HG02885 (cell line): ENCODE results near the gene GABBR2.

Source experiments
- ATAC-seq: cut with Tn5 transposase; IDR thresholded peaks from one replicate; pipeline ENCODE4 v1.9.1; 2021; ENCODE audit warnings: mild to moderate bottlenecking; ENCODE audit not compliant: unreplicated experiment, poor library complexity

Gene GABBR2

DNA sequence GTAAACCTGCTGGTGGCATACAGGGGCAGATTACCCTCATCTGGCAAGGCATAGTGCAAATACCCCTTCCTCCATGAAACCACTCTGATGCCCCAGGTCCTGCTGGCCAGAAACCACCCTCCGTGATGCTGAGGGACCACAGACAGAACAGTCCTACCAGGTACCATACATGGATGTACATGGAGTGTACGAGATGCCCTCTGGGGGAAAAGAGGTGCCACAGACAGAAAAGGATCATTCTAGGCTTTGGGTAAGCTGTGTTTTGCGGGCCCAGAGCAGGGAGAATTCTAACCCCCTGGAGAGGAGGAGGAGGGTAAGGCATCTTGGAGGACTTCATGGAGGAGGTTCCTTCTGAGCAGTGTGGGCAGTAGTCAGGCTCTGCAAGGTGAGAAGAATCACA, 68.3 kb downstream of the GABBR2 start:
- ATAC-seq, result no peak

DNA sequence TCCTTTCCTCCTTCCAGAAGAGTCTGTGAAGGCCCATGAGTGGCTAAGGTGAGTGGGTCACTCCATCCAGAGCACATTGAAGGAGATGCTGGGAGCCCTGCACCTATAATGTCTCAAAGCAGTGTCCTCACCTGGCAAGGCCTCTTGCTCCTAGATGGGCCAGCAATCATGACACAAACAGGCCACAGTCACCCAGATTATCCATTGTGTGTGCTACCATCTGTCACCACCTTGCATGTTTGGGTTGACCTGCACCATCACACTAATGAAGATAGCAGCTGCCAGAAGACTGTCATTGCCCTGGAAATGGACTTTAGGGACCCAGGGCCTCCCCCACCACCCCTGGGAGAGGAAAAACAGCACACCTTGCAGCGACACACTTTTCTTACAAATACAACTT, 69.6 kb downstream of the GABBR2 start:
- ATAC-seq, result no peak

DNA sequence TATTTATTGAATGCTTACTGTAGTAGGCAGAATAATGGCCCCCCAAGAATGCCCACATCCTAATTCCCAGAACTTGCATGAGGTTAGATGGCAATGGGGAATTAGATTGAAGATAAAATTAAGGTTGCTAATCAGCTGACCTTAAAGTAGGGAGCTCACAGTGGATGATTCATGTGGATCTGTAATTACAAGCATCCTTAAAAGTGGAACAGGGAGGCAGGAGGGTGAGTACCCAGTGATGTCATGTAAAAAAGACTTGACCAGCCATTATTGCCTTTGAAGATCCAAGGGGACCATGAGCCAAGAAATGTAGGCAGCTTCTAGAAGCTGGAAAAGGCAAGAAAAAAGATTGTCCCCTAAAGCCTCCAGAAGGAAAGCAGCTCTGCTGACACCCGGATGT, 71.4 kb downstream of the GABBR2 start:
- no peak for ATAC-seq

DNA sequence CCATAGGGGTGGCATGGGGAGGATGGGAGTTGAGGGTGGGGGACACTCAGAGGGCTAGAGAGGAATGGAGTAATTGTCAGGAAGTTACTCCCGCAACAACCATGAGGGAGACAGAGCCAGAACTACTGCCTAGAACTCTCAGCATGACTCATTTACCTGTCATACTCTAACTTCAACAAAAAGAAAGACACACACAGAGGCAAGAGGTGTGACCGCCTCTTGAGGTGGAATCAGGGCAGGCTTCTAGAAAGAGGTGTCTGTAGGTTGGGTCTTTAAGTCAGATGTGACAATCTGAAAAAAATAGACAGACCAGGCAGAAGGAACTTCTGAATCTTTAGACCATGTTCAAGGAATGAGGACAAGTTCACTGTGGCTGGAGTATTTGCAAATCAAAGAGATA, 73.4 kb downstream of the GABBR2 start:
- no peak for ATAC-seq

DNA sequence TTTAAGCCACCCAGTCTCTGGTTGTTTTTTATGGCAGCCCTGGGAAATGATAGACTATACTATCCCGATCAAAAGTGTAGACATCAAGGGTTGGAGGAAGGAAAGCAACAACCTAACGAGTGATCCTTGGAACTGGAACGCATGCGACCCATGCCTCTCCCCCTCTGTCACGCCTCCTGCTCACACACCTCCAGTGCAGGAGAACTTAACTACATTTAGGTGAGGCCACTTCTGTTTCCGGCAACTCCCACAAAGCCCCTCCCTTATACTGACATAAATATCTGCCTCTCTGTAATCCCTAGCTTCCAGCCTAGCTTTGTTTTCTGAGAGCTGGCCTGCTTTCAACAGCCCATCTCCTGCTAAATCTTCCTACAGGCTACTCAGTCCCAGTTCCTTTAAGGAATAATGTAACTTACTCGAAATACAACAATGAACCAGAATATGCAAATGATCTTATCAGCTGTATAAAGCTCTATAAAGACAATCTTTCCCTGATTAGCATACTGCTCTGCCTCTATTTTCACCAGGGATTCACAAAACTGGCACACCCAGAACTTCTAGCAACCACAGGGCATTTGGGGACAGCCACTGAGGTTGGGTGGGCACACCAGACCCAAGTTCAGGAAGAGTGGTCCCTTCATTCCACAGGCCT, 73.9 kb downstream of the GABBR2 start:
- ATAC-seq, result no peak

DNA sequence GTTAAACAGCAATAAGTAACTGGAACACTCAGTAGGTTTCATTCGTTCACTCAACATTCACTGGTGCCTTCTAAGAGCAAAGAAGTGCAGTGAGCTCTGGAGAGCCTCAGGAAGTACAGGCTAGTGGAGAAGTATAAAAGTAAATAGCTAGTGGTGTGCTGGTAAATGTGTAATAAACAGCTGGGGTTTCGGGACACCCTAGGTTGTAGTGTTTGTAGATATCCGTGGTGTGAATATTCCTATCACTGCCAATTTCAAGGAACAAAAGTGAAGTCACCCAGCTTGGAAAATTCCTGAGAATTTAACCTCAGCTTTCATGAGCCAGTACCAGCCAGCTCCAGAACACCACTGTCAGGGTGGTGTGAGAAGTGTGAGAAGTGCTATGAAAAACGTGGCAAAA, 75.9 kb downstream of the GABBR2 start:
- ATAC-seq, result no peak

DNA sequence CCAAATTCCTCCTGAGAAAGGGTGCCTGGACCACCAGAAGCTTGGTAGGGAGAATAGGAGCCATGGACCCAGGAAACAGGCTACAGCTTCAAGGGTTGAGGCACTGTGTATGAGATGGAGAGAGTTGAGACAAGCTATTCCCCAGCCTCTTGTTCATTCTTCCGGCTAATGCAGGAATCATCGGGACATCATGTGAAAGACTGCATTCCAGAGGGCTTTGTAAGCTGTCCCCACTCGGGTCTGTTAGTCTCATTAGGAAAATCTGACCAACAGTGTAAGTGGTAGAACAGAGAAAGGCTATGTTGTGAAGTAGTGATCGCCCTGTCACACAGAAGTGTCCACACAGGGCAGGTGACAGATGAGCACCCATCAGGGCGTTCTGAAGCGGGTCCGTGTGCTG, 81.4 kb downstream of the GABBR2 start:
- ATAC-seq, result no peak

DNA sequence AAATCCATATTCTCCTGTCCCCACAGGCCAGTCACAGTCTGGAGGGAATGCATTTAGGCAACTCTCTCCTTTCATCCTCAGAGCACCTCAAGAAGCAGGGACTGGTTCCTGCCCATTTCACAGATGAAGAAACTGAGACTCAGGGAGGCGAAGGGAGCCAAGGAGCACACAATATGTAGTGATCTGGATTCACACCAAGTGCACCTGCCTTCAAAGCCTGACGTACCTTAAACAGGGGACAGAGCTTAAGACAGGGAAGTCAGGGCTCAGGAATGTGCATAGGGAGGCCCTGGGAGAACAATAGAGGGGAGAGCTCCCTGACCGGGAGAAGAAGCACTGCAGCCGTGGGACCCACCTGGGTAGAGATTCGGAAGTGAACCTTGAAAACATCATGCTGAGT, 83.0 kb downstream of the GABBR2 start:
- no peak for ATAC-seq

DNA sequence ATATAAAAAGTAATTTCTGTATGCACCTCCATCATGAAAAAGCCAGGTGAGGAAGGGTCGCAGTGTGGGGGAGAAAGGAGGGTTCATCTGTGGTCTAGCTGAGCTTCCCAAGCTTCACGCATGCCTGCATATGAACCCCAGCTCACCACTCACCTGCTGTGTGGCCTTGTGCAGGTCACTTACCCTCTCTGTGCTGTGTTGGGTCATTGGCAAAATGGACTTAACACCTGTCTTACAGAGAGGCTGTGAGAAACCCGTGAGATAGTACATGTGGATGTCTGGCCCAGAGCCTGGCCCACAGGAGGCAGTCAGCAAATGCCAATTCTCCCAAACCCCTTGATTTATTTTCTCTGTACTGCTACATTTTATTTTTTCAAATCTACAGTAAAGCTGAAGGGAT, 88.9 kb downstream of the GABBR2 start:
- no peak for ATAC-seq

DNA sequence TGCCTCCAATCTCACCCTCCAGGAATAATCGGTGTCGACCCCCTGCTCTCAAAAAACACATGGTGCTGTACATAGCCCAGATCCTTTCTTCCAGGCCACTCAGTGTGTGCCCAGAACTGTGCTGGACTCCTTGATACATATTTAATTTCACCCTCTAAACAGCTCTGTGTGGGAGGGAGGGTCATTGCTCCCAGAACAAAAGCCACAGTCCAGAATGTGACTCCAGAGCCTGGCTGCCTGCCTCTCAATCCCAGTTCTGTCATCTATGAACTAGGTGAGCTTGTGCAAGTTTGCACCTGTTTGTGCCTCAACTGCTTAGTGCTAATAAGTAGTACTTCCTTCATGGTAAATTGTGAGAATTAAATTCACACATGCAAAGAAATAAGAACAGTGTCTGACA, 93.1 kb downstream of the GABBR2 start:
- no peak for ATAC-seq

DNA sequence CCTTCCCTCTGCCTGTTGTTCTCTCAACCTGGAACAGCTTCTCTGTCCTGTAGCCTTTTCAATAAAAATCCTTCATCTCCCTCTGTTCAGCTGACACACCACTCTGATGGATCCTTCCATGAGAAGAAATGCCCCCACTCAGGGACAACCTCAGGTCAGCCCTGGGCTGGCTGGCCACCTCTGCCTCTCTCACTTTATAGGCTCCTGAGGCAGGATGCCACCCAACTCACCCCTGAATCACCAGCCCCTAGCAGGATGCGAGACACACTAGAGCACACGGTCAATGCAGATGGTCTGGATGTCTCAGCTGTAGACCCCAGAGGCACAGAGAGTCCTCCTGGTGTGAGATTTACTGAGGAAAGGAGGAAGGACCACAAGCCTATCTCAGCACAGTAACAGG, 93.8 kb downstream of the GABBR2 start:
- no peak for ATAC-seq

DNA sequence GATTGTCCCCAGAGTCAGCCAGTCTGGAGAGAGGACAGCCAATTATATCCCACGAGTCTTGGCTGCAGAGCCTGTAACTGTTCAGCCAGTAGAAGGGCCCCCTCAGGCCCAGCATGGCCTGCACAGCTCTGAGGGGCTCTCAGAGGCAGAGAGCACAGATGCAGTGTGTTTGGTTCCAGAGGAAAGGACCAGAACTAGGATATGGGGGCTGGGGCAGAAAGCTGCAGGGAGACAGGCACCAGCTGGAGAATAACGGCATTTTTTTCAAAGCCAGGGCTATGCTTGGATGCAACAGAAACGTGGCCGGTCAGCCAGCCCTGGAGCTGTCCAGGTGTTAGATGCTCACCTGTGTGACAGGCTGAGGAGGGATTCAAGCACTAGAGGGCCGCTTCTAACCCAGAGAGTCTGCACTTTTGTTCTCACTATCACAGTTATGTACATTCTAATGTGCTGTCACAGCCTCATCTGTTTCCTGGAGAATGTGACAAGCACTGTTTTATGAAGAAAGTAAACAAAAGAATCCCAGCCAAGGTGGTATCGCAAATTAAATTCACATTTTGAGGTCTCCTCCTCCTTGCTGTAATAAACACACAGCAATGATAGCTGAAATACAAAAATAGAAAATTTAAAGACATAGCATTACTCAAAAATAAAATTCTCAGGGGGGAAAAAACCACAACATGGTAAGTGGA, 96.5 kb downstream of the GABBR2 start:
- ATAC-seq, result no peak

DNA sequence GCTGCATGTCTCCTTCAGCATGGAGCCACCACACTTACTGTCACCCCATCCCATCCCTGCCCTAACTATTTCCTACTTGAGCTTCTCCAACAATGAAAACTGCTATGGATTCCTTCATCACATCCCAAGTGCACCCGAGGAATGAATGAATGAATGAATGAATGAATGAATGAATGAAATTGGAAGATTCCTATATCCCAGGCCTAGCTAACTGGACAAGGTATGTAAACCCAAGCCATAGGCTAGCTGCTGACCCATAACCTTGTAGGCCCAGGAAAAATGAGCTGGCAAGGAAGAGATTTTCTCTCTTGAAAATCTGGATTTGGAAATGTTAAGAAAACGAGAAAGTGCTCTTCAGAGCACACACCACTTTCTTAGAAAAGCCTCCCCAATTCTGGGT, 97.4 kb downstream of the GABBR2 start:
- ATAC-seq, result no peak

DNA sequence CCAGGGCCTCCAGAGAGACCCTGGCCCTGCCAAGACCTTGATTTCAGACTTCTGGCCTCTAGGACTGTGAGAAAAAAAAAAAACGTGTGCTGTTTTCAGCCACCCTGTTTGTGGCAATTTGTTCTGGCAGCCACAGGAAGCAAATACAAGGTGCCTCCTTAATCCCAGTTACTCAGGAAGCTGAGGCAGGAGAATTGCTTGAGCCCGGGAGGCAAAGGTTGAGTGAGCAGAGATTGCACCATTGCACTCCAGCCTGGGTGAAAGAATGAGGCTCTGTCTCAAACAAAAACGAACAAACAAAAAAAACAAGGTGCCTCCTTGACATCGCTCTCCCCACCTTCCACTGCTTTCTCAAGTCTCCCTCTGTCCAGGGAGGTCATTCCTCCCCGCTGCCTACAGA, 98.0 kb downstream of the GABBR2 start:
- no peak for ATAC-seq

DNA sequence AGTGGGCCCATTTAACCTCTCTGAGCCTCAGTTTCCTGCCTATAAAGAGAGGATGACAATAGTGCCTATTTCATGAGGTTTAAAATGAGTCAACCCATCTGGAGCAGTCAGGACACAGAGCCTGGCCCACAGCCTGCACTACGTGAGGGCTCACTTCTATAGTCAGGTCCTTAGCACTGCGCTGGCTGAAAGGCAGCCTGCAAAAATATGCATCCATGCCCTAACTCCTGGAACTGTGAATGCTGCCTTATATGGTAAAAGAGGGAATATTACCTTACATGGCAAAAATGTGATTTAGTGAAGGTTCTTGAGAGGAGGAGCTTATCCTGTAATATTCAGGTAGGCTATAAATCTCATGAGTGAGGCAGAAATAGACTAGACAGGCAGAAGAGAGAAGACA, 98.5 kb downstream of the GABBR2 start:
- no peak for ATAC-seq

DNA sequence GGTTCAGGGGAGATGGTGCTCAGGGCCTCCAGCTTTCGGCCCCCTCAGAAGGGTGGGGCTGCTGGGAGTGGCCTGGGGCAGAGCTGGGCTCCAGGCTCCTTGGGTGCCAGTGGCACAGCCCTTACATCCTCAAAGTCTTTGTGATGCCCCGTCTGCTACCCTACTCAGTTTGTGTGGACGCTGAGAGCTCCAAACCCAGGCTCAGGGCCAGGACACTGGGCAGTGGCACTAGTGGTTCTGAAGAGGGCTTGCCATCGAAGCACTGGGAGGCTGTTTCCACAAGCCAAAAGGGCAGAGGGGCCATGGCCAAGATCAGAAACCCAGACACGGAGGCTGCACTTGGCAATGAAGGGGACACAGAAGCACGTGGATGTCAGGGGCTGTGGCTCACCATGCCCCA, 99.1 kb downstream of the GABBR2 start:
- ATAC-seq, result no peak

DNA sequence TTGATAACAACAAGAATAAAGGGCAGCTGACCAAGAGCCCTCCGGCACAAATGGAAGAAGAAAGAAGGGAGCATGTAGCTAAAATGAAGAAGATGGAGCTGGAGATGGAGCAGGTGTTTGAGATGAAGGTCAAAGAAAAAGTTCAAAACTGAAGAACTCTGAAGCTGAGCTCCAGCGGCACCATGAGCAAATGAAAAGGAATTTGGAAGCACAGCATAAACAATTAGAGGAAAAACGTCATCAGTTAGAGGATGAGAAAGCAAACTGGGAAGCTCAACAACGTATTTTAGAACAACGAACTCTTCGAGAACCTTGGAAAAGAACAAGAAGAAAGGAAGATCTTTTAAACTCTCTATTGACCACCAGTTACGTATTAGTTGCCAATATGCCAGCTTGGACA, 100.9 kb downstream of the GABBR2 start:
- no peak for ATAC-seq

DNA sequence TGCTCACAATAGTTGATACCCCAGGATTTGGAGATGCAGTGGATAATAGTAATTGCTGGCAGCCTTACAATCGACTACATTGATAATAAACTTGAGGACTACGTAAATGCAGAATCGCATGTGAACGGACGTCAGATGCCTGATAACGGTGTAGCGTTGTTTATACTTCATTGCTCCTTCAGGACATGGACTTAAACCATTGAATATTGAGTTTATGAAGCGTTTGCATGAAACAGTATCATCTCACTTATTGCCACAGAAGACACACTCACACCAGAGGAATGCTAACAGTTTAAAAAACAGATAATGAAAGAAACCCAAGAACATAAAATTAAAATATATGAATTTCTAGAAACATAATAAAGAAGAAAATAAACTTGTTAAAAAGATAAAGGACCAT, 101.6 kb downstream of the GABBR2 start:
- no peak for ATAC-seq

DNA sequence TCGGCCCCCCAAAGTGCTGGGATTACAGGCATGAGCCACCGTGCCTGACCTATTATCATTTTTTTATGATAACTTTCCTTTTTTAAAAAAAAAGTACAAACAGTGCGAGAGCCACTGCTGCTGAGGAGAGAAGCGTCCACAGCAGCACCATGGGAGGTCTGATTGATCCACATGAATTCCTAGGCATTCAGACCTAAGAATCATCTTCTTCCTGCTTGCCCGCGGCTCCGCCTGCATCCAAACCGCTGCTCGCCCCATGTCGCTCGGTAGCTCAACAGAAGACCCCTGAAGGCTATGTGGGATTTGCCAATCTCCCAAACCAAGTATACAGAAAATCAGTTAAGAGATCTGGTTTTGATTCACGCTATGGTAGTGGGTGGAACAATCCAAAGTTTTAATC, 102.0 kb downstream of the GABBR2 start:
- no peak for ATAC-seq

DNA sequence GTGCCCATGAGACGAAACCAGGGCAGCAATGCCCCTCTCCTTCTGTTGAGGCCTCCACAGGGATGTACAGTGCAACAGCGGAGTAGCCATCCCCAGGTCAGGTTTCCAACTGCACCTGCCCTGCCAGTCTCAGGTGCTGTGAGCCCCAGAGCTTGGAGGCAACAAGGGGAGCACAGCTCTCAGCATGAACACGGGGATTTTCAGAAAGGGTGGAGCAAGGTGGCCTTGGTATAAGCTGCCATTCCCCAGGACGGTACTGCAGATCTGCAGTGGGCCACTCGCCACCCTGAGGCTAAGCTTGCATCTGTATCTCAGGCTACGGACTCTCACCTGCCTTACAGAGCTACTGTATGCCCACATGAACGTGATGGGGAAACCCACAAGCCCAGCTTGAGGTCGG, 103.6 kb downstream of the GABBR2 start:
- ATAC-seq, result no peak

DNA sequence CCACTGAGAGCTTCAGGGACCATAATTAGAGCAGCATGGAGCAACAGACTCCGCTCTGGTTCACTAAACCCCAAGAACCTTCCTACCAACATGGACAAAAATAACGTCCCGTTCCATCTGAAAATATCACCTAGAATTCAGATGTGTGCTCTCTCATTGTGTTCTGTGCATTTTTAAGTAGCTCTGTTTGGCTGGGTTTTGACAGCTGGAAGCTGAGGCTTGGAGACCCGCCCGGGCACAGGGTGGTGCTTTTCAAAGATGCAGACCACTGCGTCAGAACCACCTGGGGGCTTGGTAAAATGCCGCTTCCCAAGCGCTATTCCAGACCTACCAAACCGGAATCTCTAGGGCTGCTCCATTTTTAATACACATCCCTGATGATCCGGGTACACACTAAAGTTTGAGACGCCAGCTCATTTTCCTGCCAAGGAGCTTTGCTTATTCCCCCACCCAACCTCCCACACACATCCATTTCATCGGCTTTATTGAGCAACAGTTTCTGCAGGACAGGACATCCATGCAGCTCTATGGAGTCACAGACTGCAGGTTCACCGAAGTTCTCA, 104.8 kb downstream of the GABBR2 start:
- no peak for ATAC-seq

DNA sequence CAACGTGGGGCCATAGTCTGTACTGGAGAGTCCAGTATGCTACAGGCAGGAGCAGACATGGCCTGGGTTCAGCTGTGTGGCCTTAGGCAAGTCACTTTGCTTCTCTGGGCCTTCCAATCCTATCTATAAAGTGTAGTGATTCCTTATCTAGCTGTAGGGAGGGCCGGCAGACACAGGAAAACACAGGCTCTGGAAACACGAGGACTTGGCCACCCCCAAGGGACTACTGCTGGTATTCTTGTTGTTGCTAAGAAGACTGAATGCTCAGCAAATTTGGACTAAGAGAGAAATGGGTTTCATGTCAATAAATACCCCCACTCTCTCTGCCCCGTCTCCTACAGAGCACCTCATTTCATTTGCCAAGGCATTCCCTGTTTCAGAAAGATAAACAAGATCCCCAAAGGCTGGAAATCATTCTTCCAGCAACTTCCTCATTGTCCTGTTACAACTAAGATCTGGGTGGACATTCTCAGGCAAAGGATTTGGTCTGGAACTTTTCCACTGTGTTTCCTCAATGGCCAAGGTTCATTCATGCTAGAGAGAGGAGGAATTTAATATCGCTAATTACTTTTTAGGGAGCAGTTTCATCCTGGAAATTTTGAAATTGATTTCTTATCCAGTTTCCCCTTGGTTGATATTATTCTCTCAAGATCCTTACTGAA, 105.8 kb downstream of the GABBR2 start:
- no peak for ATAC-seq
